ENCODE measurements around the gene RPTOR.

Gene RPTOR

DNA sequence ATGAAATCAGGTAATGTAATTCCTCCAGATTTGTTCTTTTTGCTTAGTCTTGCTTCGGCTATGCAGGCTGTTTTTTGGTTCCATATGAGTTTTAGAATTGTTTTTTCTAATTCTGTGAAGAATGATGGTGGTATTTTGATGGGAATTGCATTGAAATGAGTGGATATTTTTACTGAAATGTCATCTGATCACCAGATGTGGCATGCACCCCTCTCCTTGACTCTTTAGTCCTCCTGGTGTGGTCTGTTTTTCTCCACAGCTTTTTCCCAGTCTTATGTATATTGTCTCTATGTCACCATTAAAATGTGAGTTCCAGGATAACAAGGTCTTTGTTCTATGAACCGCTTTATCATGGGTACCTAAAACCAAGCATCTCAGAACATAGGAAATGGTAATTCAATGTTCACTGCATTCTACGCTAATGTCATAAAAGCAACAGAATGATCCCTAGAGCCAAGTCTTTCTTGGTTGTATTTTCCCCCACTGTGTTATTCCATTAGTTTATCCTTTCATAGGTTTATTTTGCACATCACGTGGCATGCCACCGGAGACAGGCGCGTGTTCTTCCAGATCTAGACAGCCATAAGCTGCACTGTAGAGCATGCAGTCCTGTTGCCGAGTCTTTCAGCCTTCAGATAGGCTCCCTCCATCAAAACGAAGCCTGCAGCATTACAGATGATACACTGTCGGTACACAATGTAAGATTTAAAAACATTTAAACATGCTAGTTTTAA is 172.5 kb downstream of the RPTOR start:
- no peak for DNase-seq (ENCODE audit: low read depth, low spot score)

DNA sequence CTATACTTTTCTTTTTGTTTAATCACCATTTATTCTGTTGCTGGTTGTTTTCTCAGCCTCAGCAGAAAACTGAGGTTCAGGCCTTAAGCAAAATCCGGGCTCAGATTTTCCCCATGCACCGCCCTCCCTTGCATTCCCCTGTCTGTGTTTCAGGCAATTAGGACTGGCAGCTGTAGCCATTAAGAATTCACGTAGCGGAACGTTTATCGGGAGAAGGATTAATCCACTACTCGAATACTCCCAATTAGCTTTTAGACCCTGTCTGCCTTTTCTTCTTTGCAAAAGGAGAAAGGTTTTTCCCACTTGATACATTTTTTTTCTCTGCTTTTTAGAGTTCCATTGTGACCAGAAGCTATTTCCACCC is 173.1 kb downstream of the RPTOR start:
- DNase-seq (ENCODE audit: low read depth, low spot score): no peak

DNA sequence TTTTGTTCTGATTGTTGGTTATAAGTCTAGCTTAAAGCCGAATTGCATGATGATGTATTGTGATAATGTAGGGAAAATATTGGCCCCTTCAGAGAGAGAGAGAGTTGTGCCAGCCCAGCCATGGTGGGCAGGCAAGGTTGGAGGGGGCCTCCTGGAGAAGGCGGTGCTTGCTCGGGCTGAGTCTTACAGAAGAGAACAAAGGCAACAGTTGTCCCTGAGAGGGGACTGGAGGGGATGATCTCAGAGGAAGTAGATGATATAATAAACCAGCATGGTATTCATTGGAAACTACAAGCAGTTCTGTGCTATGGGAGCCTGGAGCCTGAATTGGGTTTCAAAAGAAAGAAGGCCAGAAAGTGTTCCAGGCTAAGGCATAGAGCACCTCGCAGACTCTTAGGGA is 173.8 kb downstream of the RPTOR start:
- no peak for DNase-seq (ENCODE audit: low read depth, low spot score)

DNA sequence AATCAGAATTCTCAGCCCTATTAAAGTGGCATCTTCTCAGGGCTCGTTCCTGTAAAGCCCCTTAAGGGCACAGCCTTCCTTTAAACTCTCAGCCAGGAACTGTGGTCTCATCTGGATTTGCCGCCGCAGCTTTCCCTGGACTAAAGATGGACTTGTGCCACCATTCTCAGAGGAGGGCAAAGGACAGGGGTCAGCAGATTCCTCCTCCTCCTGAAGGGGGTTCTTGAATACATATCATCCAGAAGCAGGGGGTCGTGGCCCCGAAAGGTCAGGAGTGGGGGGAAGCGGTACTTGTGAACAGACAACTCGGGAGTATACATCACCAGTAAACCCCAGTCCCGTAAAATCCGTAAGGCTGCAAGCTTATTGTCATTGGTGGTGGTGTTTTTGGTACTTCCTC is 174.8 kb downstream of the RPTOR start:
- DNase-seq (ENCODE audit: low read depth, low spot score): no peak

DNA sequence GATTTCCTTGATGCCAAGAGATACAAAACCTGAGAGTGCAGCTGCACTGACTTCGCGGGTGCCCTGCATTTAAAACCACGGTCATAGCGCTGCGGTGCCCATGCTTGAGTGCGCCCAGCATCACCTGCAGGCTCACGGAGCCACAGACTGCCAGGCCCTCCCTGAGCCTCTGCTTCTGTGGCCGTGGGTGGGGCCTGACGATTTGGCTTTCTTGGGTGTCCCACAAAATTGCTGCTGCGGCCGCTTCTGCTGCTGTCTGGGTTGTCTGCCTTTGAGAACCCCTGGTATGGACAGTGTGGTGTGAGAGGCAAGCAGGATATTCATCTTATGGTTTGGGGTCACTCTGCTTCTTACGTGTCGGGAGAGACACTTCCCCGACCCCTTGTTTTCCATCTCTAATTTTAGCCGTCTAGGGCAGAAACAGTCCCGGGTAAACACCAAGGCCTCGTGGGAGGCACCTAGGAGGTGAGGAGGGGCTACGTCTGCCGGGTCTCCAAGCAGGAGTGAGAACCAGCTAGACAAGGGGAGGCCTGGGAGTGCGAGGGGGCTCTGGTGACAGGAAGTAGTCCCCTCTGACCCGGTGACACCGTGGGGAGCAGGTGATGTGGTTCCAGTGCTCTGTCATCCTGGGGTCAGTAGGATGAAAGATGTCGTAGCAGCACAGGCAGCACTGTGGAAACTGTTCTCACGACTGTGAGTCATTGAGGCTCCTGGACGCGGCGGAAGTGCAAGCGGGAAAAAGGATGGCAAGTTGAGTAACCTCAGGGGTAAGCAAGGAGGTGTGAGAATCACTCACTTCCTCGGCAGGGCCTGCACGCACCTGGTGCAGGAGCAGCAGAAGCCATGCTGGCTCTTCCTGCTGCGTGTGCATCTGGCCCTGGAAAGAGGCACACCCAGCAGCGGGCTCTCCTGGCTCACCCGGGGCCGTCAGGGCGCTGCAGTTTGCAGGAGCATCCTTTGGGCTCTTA is 176.3 kb downstream of the RPTOR start:
- no peak for DNase-seq (ENCODE audit: low read depth, low spot score)

DNA sequence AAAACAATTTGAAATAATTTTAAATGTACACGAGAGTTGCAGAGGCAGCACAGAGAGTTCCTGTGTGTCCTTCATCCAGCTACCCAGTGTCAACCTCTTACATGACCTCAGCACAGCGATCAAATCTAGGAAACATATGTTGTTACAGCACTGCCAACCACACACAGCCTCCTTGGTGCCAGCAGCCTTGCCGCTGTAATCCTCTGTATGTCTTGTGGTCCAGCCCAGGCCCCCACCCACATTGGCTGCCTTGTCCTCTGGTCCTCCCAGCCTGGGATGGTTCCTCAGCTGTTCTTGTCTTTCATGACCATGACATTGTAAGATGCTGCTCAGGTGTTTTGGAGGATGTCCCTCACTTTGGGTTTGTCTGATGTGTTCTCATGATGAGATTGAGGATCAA is 178.0 kb downstream of the RPTOR start:
- no peak for DNase-seq (ENCODE audit: low read depth, low spot score)

DNA sequence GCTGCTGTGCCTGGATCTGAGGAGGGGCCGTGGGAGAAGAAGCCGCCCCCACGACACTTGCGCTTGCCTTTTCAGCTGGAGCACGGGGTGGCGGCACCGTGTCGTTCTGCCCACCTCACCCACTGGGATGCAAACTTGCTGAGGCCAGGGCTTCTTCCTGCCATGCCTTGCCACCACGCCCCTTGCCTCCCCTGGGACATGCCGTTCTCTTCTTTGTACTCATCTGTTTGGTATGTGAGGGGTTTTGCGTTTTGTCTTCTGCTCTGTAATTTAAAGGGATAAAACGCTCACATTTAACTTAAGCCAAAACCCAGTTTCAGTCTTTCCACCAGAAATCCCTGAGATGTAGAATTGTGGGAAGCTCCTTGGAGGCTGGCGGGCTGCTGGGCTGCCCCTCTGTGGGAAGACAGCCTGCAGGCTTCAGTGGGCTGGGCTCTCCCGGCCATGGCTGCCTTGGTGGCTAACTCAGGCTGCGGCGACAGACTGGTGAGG is 180.2 kb downstream of the RPTOR start:
- no peak for DNase-seq (ENCODE audit: low read depth, low spot score)

DNA sequence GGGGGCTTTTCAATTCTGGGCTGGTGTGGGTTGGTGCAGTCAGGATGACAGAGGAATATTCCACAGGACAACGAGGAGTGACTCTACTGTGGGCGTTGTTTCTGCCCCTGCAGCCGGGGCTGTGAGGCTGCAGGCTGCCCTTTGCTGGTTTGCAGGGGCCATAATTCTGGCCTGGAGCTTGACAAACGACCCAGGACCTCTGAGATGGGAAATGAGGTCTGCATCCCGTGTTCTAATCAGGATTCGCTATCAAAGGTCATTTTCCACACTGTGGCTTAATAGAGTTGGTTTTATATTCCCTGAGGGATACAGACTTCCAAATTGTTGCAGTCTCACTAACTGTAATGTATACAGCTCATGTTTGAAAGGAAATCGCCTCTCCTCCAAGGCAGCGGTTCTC is 180.9 kb downstream of the RPTOR start:
- no peak for DNase-seq (ENCODE audit: low read depth, low spot score)

DNA sequence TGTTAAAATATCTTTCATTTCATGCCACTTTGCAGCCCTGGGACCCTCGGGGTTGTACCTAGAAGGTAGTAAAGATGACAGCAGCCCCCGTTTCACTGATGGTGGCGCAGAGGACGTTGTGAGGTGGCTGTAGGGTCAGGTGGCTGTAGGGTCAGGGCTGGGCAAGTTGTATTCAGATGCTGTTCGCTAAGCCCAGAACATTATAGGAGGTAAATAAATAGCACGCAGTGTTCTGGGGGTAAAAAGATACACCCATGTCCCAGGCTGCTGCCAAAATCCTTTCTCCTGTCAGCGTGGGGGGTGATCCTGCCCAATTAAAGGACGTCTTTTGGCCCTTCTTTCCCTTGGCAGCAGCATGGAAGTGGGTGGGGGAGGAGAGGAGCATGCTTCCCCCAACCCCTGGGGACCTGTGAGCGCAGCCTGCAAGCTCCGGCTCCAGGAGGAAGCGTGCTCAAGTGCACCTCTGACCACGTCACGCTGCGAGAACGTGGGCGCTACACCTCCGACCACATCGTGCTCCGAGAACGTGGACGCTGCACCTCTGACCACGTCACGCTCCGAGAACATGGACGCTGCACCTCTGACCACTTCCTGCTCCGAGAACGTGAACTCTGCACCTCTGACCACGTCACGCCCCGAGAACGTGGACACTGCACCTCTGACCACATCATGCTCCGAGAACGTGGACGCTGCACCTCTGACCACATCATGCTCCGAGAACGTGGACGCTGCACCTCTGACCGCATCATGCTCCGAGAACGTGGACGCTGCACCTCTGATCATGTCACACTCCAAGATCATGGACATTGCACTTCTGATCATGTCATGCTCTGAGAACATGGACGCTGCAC is 182.1 kb downstream of the RPTOR start:
- DNase-seq (ENCODE audit: low read depth, low spot score): no peak

DNA sequence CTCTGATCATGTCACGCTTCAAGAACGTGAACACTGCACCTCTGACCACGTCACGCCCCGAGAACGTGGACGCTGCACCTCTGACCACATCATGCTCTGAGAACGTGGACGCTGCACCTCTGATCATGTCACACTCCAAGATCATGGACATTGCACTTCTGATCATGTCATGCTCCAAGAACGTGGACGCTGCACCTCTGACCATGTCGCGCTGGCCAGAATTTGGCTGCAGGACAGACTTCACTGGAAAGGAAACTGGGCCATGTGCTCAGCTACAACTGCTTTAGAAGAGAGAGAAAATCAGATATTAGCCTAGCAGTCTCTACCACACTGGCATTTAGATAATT is 182.7 kb downstream of the RPTOR start:
- no peak for DNase-seq (ENCODE audit: low read depth, low spot score)

DNA sequence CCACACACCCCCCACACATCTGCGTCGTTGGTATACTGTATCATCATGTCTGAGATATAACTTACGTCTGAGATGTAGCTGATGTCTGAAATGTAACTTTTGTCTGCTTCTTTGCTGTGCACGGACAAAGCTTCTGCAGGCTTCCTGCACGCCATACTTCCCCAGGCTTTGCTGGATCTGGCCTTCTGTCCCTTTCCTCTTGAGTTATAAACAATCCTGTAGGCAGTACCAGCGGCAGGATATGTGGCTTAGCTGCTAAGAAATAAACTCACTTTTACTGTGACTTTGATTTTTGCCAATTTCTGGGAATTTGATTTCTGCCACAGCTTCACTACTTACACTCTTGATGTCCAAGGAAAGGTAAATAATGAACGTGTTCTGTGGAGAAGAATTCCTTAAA is 184.4 kb downstream of the RPTOR start:
- DNase-seq (ENCODE audit: low read depth, low spot score): no peak

DNA sequence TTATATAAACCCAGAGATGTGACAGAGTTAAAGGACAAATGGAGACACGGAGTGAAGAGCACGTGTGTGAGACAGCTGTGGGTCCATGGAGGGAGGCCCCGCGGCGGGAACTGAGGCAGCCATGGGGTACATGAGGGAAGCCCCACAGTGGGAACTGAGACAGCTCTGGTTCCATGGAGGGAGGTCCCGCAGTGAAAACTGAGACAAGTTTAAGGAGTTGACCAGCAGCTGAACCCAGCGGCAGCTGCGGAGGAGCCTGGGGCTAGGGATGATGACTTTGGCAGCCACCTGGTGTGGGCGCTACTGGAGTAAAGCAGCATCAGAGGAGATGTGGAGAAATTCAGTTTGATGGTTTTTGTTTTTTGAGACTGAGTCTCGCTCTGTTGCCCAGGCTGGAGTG is 185.1 kb downstream of the RPTOR start:
- DNase-seq (ENCODE audit: low read depth, low spot score): no peak

DNA sequence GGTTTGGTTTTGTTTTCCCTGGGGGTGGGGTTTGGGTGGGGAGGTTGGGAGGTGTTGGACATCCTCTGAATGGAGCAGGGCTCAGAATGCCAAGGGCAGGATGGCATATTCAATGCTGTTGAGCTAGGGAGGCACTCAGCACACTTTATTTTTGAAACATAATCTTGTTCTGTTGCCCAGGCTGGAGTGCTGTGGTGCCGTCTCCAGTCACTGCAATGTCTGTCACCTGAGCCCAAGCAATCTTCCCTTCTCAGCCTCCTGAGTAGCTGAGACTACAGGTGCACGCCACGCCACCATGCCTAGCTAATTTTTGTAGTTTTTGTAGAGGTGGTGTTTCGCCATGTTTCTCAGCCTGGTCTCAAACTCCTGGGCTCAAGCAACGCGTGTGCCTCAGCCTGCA is 186.1 kb downstream of the RPTOR start:
- DNase-seq (ENCODE audit: low read depth, low spot score): no peak

DNA sequence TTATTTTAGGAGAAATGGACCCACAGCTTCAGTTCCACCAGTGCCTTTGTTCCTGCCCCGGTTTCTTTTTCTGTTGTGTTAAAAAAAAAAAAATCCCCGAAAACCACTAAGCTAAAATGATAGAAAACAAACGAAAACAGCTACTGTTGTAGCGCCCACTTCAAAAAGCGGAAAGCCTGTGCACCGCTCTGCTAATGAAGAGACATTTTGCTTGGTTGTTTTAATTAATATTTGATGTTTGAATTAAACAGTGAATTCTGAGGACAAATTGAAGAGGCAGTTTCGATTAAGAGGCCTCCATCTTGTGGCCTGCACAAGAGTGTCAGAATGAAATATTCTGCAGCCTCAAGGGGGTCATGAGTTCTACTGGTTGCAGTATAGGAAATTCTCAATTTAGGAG is 186.7 kb downstream of the RPTOR start:
- no peak for DNase-seq (ENCODE audit: low read depth, low spot score)

DNA sequence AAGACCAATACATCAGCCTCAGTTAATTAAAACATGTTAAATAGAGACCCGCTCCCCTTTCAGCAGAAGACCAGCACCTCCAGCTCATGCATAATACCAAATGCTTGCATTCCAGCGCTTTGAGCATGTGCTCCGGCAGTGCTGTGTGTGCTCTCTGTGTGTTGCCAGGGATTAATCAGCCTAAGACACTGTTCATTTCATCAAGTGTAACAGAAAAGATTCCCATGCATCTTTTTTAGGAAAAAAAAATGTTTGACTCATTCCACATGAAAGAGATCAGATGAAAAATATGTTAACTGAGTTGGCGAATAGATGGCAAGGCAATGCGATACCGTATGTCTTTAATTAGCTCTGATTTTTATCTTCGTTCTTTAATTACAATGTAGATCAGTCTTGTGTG is 187.6 kb downstream of the RPTOR start:
- DNase-seq (ENCODE audit: low read depth, low spot score): no peak

DNA sequence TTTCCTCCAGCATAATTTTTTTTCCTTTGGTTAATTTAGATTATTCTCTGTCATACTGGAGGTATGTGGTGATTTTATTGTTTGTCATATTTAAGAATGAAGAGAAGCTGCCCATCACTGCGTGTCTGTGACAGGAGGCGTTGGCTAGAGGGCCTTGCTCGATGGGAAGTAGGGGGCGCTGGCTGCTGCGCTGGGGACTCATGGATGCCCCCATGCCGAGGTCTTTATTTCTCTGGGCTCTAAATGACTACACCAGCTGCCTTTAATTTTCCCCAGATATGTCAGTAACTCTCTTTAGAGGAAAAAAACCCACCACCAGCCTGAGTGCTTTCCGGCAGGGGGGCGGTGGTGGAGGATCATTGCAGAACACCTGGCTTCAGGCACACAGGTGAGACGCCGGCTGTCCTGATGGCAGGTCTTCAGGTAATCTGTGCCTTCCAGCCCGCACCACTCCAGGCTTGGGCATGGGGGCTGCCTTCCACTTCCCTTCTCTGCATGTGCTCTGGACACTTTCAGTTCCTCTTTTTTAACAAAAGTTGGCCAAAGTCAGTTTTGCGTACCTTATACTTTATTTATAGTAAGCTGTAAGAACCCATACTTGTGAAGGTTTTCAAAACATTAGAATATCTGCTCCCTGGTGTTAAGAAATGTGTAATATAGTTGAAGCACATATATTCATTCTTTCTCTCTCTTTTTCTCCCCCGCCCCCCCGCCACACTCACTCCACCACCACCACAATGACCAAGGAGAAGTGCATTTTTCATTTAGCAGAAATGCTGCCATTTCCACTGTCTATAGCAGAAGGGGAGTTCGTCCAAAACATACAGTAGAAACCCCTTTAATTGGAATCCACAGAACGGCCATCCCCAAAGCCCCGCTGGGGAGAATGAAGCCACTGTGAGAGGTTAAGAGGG is 192.7 kb downstream of the RPTOR start:
- DNase-seq (ENCODE audit: low read depth, low spot score): no peak

DNA sequence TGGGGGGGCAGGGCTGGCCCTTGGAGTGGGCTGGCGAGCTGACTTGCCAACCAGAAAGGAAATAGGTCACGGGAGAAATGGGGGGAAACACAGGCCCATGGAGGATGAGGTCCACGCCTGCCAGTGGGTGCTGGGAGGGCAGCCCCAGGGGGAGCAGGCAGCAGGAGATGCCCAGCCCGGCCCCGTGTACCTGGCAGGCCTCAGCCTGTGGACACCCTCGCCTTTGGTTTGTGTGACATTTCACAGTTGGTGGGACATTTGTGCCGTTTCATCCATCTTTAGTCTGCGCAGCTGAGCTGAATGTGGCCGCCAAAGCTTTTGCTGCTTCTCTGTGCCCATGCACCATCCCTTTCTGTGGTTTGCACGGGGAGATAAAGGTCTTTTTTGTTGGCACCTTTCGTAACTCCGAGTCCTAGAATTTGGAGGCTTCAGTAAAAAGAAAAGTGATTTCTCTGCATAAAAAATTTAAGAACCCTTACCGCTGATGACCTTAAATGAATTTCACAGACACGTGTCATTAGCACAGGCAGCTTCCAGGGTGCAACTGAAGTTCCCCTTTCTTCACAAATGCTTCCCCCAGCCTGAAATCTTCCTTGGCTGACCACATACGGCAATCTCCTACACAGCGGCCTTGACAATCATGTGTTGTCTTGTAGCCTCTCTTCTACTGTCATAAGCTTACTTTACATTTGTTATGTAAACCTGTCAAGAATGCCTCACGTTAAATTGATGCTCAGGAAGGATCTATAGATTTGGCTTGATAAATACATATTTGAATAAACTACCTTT is 193.6 kb downstream of the RPTOR start:
- DNase-seq (ENCODE audit: low read depth, low spot score): no peak

DNA sequence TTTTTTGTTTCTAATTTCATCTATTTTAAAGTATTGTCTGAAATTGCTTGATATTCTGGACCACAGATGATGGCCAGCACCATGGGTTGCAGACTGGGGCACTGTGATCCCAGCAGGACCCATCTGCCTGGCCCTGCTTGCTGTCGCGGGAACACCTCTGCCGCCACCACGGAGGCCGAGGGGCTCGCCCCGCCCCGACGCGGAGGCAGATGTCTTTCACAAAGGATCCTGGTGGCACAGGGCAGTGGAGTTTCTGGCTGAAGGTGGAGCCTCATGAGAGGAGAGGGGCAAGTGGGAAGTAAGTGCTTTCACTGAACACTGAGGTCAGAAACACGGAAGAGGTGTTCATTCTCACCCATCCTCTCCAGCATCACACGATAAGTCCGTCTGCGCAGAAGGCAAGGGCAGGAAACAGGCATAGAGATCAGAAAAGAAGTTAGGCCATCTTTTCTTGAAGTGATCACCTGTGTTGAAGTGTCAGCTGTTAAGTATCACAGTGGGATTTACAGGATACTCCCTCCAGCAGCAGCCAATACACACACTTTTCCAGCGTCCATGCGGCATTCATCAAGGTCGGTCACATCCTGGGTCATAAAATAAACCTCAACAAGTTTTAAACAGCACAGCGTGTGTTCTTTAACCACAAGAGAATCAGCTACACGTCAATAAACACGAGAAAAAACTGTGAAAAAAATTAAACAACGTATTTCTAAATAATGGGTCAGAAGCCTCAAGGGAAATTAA is 194.5 kb downstream of the RPTOR start:
- DNase-seq (ENCODE audit: low read depth, low spot score): no peak

DNA sequence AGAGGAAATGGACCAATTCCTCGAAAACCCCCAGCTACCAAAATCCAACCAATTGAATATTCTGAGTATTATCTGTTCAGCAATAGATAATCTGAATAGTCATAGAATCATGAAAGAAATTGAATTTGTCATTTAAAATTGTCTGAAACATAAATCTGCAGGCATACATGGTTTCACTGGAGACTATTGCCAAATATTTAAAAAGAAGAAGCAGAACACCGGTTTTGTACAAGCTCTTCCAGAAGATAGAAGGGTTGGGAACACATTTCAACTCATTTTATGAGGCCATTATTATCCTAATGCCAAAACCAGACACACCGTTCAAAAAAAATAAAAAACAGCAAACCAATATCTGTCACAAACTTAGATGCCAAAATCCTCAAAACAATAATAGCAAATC is 195.5 kb downstream of the RPTOR start:
- DNase-seq (ENCODE audit: low read depth, low spot score): no peak
